Fibroblast of skin of abdomen (primary cell): ENCODE data around the gene GYS2.

Experiments used
- DNase-seq: peaks from one replicate; pipeline ENCODE4 v3.0.0-alpha.2; 2013

The GYS2 gene

GRCh38 chr12:21502164-21502496 is 102.5 kb downstream of the GYS2 start:
- DNase-seq: peak; percentile 31

- peak; percentile 98 for DNase-seq
Observed at GRCh38 chr12:21501258-21502163, 103.1 kb downstream of the GYS2 start, which contains the start of the genes GOLT1B and RECQL. GOLT1B (plus strand) TSS chr12:21501789; CDS start chr12:21501924, 135 bp downstream. RECQL (minus strand) TSS chr12:21501635; CDS start chr12:21499570, 2,065 bp downstream.

- no peak for DNase-seq
Observed at GRCh38 chr12:21500786-21501257, 103.8 kb downstream of the GYS2 start.

- no peak for DNase-seq
Observed at GRCh38 chr12:21499765-21500164, 104.9 kb downstream of the GYS2 start.
